Retinal pigment epithelial cell (primary cell): Measurements from ENCODE around the gene PPP2R3B.

ENCODE experiments used
- DNase-seq: peaks from one replicate; pipeline ENCODE4 v3.0.0-alpha.2; 2010; ENCODE audit warnings: low read depth
- H3K4me3 ChIP-seq: 2 replicates; pipeline ENCODE4 v1.5.1; 2011; ENCODE audit warnings: mild to moderate bottlenecking, low read length, control low read depth, moderate library complexity
- TF ChIP-seq, protein P1 (sequence below): conservative IDR thresholded peaks from 2 replicates; pipeline ENCODE4 v1.5.1; 2011; ENCODE audit warnings: low read depth, low read length, control low read depth, inconsistent platforms

PPP2R3B gene

DNA sequence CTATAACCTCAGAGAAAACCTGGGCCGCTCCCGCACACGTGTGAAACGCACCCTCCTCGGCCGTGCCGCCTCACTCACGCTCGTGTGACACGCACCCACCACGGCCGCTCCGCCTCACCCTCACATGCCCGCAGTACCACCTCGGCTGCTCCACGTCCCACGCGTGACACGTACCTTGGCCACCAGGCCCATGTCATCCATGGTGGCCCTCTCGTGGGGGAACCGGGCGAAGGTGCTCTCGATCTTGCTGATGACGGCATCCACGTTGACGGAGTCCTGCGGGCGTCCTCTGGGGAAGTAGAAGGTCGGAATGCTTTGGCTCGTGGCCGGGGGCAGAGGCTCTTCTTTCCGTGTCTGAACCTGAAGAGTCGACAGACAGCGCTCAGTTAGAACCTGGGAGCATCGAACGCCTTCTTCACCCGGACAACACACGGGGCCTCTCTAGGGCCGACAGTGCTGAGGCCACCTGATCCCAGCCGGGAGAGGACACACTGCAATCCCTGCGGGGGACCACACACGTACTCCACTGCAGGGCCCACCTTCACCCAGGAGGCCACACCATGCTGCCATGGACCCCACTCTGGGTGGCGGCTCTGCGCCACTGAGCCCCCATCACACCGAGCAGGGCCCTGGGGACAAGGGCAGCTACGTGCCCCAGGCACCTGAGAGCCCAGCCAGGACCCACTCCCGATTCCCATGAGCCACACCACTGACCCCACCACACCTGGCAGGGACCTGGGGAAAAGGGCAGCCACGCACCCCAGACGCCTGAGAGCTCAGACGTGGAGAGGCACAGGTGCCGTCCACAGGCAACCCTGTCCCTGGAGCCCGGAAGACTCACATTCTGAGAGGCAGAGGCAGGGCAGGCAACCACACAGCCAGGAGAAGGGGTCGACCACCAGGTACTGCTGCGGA, 25.2 kb downstream of the PPP2R3B start:
- TF ChIP-seq, protein P1, sequence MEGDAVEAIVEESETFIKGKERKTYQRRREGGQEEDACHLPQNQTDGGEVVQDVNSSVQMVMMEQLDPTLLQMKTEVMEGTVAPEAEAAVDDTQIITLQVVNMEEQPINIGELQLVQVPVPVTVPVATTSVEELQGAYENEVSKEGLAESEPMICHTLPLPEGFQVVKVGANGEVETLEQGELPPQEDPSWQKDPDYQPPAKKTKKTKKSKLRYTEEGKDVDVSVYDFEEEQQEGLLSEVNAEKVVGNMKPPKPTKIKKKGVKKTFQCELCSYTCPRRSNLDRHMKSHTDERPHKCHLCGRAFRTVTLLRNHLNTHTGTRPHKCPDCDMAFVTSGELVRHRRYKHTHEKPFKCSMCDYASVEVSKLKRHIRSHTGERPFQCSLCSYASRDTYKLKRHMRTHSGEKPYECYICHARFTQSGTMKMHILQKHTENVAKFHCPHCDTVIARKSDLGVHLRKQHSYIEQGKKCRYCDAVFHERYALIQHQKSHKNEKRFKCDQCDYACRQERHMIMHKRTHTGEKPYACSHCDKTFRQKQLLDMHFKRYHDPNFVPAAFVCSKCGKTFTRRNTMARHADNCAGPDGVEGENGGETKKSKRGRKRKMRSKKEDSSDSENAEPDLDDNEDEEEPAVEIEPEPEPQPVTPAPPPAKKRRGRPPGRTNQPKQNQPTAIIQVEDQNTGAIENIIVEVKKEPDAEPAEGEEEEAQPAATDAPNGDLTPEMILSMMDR: no peak
- no peak for DNase-seq
- H3K4me3 ChIP-seq: no peak overlapping the region

DNA sequence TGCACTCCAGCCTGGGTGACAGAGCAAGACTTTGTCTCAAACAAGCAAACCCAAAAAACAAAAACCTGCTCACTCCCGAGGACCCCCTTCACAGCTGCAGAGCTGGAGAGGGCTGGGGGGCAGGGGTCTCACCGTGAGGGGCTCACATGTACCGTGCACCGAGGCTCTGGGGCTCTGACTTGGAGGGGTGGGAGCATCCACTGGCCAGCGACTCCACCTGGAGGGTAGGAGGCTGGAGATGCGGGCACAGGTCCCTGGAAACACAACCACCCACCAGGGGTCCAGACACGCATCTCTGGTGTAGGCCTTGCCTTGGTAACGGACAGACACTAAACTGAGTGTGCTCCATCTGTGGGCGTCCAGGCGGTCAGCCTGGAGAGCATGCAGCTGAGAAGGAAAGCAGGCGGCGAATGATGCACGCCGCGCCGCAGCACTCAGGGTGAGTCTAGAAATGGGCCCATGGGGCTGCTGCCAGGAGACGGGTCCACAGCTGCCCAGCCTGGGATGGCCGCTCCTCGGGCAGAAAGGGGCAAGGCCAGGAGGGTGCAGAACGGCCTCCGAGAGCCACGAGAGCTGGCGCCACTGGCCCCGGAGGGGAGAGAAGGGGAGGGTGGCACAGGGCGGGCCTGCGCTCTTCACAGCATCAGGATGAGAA, 26.1 kb downstream of the PPP2R3B start:
- no peak overlapping the region for H3K4me3 ChIP-seq
- no peak for DNase-seq
- TF ChIP-seq, protein P1: no peak

DNA sequence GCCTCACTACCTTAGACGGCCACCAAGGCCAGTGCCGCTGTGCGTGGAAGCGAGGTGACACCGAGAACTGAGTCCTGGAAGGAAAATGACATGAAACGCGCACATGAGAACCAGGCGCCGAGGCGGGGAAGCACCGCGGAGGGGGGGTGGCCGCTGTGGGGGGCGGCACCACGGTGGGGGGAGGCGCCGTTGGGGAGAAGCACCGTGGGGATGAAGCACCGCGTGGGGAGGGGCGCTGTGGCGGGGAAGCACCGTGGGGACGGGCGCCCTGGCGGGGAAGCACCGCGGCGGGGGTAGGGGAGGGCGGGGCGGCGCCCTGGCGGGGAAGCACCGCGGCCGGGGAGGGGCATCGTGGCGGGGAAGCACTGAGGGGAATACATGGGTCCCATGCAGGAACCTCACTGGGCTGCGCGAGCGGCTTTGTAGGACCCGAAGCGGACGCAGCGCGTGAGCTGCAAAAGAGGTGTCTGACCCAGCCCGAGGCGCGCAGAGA, 28.0 kb downstream of the PPP2R3B start:
- H3K4me3 ChIP-seq: no peak overlapping the region
- TF ChIP-seq, protein P1: no peak
- DNase-seq: no peak

DNA sequence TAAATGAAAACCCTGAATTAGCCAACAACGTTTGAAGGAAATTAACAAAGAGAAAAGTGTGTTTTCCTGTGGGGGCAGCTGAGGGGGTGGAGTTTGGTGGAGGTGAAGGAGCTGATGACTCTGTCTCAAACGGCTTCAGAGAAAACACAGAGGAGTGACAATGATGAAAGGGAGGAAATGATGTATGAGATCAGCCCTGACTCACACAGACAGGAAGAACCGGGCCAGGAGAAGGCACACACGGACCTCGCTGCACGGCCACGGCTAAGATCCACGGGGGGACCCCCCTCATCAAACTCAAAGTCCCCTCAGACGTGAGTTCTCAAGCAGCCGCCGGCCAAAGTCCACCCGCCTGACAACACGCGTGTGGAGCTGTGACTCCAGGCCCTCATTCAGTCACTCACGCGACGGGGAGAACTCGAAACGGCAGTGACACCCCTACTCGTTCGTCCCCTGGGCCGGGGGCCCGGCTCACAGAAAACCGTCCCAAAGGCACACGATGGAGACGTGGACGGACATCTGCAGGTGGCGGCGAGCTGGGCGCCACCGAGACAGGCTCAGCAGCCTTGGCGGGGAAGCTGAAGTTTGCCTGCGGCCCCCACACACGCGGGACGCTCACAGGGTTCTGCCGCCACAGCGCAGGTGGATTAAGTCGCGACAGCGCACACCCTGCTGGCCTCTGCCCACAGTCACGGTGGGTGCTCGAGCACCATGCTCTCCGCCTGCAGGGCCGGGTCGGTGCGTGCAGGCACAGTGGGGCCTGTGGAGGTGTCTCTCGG, 28.8 kb downstream of the PPP2R3B start:
- no peak for DNase-seq
- TF ChIP-seq, protein P1: no peak
- H3K4me3 ChIP-seq: no peak overlapping the region

DNA sequence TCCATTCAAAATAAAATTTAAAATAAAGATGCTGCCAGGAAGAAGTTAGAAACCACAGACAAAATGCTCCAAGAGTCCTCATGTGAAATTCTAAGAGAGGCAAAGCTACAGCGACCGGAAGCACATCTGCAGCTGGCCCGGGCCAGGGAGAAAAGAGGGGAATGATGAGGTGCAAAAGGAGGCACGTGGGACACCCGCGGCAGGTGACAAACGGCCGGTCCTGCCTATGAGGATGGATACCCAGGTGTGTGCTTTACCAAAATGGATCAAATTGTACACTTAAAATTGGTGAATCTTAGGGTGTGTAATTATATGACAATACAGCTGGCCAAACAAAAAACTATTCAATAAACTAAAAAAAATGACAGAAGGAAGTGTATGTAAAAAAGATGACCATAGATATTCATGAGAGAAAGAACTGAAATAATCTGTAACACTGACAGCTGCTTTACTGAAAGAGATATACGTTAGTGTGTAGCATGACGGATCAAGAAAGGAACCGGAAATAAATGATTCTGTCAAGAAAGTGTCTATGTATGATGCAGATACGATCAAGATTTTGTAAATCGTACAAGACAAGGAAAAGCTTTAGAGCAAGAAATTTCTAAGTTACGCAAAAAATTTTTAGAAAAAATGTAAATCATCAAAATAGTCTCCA, 29.5 kb downstream of the PPP2R3B start:
- DNase-seq: no peak
- TF ChIP-seq, protein P1: no peak
- H3K4me3 ChIP-seq: no peak overlapping the region

DNA sequence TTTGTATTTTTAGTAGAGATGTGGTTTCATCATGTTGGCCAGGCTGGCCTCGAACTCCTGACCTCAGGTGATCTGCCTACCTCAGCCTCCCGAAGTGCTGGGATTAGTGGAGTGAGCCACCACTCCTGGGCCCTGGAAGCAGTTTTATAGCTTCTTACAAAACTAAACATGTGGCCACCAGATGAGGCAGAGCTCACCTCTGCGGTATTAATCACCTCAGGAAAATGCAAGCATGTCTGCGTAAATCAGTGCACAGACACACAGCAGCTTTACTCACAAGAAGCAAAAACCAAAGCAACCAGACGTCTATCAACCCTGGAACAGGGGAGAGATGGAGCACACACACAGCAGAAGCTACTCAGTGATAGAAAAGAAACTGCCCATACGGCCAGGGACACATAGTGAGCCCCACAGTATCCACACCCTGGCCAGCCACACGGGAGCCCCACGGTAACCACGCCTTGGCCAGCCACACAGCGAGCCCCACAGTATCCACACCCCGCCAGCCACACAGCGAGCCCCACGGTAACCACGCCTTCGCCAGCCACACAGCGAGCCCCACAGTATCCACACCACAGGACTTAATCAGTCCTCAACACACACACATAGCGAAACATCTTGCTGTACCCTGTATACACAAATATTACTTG, 30.2 kb downstream of the PPP2R3B start:
- DNase-seq: no peak
- H3K4me3 ChIP-seq: no peak overlapping the region
- TF ChIP-seq, protein P1: no peak
